ENCODE measurements around the gene SCYGR5.
"Not testable (repeated sequence)": the region's sequence is repeated elsewhere in the genome, so short reads cannot be mapped to it uniquely, and the experiment has no call there.

SCYGR5 gene

GRCh38 chr2:227666631-227667170 lies at the start of gene SCYGR5:
Gene SCYGR5 (plus strand): TSS chr2:227666804. CDS start chr2:227666804, 0 bp downstream.
- DNase-seq = not testable (repeated sequence)

GRCh38 chr2:227617316-227618230 lies 49.0 kb upstream of the SCYGR5 start, which contains the start of gene SCYGR4:
Gene SCYGR4 (plus strand): TSS chr2:227617498. CDS start chr2:227617498, 0 bp downstream.
- DNase-seq = no peak

- no peak for DNase-seq
Measured at GRCh38 chr2:227623226-227623625, 43.4 kb upstream of the SCYGR5 start.

GRCh38 chr2:227625420-227625819 lies 41.2 kb upstream of the SCYGR5 start:
- DNase-seq = no peak

GRCh38 chr2:227626580-227627151 lies 39.9 kb upstream of the SCYGR5 start:
- DNase-seq = no peak

- DNase-seq = no peak
Measured at GRCh38 chr2:227627769-227628168, 38.8 kb upstream of the SCYGR5 start.

- DNase-seq = no peak
Measured at GRCh38 chr2:227629435-227629834, 37.2 kb upstream of the SCYGR5 start.

- DNase-seq = no peak
Measured at GRCh38 chr2:227630322-227630721, 36.3 kb upstream of the SCYGR5 start.

- DNase-seq = no peak
Measured at GRCh38 chr2:227632827-227633226, 33.8 kb upstream of the SCYGR5 start.

- no peak for DNase-seq
Measured at GRCh38 chr2:227634201-227634600, 32.4 kb upstream of the SCYGR5 start.

- DNase-seq = no peak
Measured at GRCh38 chr2:227642656-227643055, 23.9 kb upstream of the SCYGR5 start.

GRCh38 chr2:227643990-227644551 lies 22.5 kb upstream of the SCYGR5 start:
- no peak for DNase-seq

- DNase-seq = no peak
Measured at GRCh38 chr2:227653419-227653818, 13.2 kb upstream of the SCYGR5 start.

GRCh38 chr2:227654426-227654825 lies 12.2 kb upstream of the SCYGR5 start:
- no peak for DNase-seq

GRCh38 chr2:227655454-227655853 lies 11.2 kb upstream of the SCYGR5 start:
- DNase-seq = no peak

GRCh38 chr2:227657199-227657845 lies 9.3 kb upstream of the SCYGR5 start:
- DNase-seq = no peak

- DNase-seq = no peak
Measured at GRCh38 chr2:227661025-227661649, 5.5 kb upstream of the SCYGR5 start.

GRCh38 chr2:227661827-227662226 lies 4.8 kb upstream of the SCYGR5 start:
- DNase-seq = no peak

GRCh38 chr2:227665189-227665940 lies 1.2 kb upstream of the SCYGR5 start:
- no peak for DNase-seq

- DNase-seq = no peak
Measured at GRCh38 chr2:227671170-227671905, 4.7 kb downstream of the SCYGR5 start.

- DNase-seq = not testable (repeated sequence)
Measured at GRCh38 chr2:227673620-227674019, 7.0 kb downstream of the SCYGR5 start.

All from activated CD4-positive, alpha-beta T cell treated with anti-CD3 and anti-CD28 coated beads for 4 hours (primary cell).